H1 (cell line): Measurements from ENCODE around the gene IL20RB. TPM values are rescaled to one million over a fixed set of nuclear protein-coding genes. Genes with fewer than 3 reads are reported as not detected.

Experiments
- ATF3 ChIP-seq: IDR thresholded peaks from 2 replicates; pipeline ENCODE4 v1.6.1; 2011; ENCODE audit warnings: low read depth, mild to moderate bottlenecking, low read length; ENCODE audit not compliant: insufficient read depth
- KDM1A ChIP-seq: fragments of 200-600, 300-600 bp; sonication (generic); IDR thresholded peaks from 2 replicates; pipeline ENCODE4 v1.7.1; 2016; ENCODE audit warnings: mild to moderate bottlenecking, low read length, borderline replicate concordance
- polyA plus RNA-seq, 7 experiments: library from polyadenylated mRNA; depleted of rRNA in 3 of 7; stranded (reverse) in 5 of 7; unstranded in 2 of 7; fragments of >200 nt in 5 of 7; fragments of 200-250 nt in 2 of 7; gene quantifications; 1 replicate in 5 of 7; 2 replicates in 1 of 7; 4 replicates in 1 of 7; pipeline versions ENCODE4 v1.2.1 to v1.2.3, GENCODE V29; 2011 to 2013; ENCODE audit warnings: missing spikeins in 2 of 7, mixed read lengths in 2 of 7
- total RNA-seq: library from RNA; stranded (reverse); fragmentation: NEBNext Ultra II Directional; extraction: Animal tissue kit (Norgen Biotek cat#: 25700); gene quantifications from 2 replicates; pipeline ENCODE4 v1.2.1, GENCODE V29; 2021

Gene IL20RB
- total and polyA plus RNA-seq, 2 of the 8 experiments (the other 6 are each of a cell fraction or from before 2014, with no cell fraction given) = 1.6 to 1.8 TPM

GRCh38 chr3:137035631-137036030, 77.8 kb downstream of the IL20RB start (continued):
- TF ChIP-seq KDM1A (no peak), ATF3 (no peak)
